CD4-positive, alpha-beta T cell treated with Interleukin-15 for 1 hour (primary cell): ENCODE measurements around the gene KIAA1958.

Experiments
- DNase-seq: peaks from one replicate; pipeline ENCODE4 v3.0.0-alpha.2; 2020

KIAA1958 gene

GRCh38 chr9:112533660-112534059, 47.0 kb downstream of the KIAA1958 start:
- DNase-seq, result no peak

DNA sequence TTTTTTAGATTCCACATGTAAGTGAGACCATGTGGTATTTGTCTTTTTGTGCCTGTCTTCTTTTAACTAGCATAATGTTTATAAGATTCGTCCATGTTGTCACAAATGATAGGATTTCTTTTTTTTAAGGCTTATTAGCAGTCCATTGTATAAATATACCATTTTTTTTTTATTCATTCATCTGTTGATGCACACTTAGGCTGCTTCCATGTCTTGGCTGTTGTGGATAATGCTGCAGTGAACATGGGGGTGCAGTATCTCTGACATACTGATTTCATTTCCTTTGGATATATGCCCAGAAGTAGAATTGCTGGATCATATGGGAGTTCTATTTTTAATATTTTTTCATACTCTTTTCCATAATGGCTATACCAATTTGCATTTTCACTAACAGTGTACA, 48.7 kb downstream of the KIAA1958 start:
- DNase-seq, result no peak

GRCh38 chr9:112535811-112536210, 49.2 kb downstream of the KIAA1958 start:
- no peak for DNase-seq

- DNase-seq, result no peak
Measured at GRCh38 chr9:112537561-112537960, 50.9 kb downstream of the KIAA1958 start.

GRCh38 chr9:112540800-112541199, 54.2 kb downstream of the KIAA1958 start:
- DNase-seq, result no peak

GRCh38 chr9:112541685-112542084, 55.1 kb downstream of the KIAA1958 start:
- no peak for DNase-seq

DNA sequence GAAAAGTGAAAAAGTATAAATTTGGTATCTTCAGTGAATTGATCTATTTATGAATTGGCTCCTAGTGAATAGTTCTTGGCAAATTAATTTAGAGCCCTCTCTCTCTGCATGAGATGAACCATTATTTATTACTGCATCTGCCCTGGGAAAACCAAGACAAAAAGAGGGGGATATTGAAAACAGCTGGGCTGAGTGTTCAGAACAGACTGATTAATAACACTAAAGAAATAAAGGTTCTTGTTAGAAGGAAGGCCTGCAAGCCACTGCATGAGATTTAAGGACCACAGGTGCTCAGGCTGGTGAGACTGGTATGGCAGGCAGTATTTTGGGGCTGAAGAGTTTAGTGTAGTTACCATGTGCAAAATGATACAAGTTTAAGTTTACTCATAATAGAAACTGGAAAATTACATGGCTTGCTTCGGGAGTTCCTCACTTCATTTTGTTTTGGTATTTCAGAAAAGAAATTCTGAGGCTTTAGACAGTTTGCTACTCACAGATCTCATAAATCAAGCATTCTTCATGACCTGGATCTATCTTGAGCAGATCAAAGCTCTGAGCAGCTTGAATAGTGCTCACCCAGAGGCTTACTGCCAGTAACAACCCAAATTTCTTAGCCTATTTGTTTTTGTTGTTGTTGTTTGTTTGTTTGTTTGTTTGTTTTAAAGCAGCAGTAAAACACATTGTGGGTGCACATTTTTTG, 56.1 kb downstream of the KIAA1958 start:
- no peak for DNase-seq

DNA sequence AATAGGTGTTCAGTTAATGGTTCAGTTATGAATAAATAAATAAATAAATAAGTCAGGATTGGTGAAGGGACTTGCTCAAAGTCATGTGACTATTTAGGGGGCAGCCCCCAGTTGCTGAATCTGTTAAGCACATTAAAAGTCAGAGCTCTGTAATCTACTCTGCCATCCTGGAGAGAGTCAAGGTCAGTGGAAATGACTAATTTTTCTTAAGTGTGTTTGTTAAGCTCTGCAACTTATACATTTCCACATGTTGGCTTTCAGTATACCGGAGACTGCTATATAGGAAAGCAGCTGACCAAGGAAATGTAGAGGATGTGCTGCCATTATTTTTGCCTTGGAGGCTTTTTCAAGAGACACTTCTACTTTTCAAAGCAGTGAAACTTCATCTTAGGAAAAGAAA, 57.9 kb downstream of the KIAA1958 start:
- no peak for DNase-seq

- DNase-seq, result no peak
Measured at GRCh38 chr9:112545237-112545636, 58.6 kb downstream of the KIAA1958 start.

DNA sequence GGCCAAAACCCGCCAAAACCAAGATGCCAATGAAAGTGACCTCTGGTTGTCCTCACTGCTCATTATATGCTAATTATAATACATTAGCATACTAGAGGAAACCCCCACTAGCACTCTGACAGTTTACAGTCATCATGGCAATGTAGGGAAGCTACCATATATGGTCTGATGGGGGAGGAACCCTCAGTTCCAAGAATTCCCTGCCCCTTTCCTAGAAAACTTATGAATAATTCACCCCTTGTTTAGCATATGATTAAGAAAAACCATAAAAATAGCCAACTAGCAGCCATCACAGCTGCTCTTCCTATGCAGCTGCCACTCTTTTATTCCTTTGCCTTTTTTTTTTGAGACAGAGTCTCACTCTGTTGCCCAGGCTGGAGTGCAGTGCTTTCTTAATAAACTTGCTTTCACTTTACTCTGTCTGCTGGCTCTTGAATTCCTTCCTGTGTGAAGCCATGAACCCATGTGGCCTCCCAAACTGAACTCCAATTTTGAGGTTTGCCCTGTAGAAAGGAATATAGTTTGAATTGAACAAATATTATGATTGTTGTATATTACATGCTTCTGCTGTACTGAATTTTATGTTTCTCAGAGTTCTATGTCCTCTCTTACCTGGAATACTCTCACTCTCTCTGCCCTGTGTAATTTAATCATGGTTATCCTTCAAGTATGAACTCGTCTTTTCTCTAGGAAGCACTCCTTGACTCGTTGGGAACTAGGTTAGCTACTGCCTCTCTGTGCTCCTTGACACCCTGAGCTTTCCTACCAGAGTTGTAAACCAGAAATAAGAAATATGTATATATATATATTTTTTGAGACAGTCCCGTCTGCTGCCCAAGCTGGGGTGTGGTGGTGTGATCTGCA, 59.8 kb downstream of the KIAA1958 start:
- no peak for DNase-seq

DNA sequence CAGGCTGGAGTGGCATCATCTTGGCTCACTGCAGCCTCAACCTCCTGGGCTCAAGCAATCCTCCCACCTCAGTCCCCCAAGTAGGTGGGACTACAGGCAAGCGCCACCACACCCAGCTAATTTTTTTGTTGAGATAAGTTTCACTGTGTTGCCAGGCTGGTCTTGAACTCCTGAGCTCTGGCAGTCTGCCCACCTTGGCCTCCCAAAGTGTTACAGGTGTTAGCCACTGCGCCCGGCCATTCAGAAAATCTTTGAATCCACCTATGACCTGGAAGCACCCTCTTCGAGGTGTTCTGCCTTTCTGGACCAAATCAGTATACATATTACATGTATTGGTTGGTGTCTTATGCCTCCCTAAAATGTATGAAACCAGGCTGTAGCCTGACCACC, 61.4 kb downstream of the KIAA1958 start:
- DNase-seq, result no peak

GRCh38 chr9:112548836-112549595, 62.4 kb downstream of the KIAA1958 start:
- no peak for DNase-seq

DNA sequence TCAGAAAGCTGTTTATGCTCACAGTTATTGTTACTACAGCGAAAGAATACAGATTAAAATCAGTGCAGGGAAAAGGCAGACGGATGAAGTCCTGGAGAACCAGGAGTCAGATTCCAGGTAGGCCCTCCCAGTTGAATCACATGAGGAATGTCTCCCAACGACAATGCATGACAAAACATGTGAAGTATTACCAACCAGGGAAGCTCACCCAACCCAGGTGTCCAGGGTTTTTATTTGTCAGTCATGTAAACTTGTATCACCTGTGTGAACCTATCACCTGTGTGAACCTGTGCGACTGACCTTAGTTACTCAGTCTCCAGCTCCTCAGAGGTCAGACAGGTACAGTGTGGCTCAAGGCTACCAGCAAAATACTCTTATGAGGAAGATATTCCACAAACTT, 63.9 kb downstream of the KIAA1958 start:
- DNase-seq, result no peak

- DNase-seq, result no peak
Measured at GRCh38 chr9:112551641-112552040, 65.0 kb downstream of the KIAA1958 start.

DNA sequence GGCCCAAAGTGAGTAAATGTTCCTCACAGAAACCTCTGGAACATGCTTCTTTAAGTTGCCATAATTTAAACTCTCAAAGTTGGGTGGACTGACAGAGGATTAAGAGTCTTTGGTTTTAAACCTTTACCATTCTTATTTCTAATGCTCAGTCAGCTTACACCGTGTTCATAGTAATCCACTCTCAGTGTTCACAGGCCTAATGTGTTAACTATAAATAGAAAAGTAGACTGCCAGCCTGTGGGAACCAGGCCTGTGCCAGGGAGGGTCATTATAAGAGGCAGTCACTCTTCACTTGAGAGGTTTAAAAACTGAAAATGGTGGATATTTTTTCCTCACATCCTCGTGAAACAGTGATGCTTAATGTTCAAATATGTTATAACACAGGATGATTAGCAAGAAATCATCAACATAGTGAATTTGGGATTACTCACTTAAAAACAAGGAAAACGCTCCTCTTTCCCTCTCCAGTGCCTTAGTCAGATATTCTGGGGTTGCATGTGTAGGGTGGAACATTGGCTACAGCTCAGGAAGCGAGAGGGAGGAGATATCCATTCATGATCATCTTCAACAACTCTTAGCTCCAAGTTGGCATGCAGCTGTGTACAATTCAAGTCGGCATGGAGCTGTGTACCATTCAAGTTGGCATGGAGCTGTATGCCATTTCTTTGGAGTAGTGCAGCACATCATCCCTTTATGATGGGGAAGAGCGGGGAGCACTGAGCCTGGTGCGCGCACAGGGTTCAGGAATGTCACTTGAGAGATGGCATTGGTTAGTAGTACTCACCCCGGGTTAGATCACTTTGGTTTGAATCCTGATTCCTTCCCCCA, 65.8 kb downstream of the KIAA1958 start:
- DNase-seq, result no peak

DNA sequence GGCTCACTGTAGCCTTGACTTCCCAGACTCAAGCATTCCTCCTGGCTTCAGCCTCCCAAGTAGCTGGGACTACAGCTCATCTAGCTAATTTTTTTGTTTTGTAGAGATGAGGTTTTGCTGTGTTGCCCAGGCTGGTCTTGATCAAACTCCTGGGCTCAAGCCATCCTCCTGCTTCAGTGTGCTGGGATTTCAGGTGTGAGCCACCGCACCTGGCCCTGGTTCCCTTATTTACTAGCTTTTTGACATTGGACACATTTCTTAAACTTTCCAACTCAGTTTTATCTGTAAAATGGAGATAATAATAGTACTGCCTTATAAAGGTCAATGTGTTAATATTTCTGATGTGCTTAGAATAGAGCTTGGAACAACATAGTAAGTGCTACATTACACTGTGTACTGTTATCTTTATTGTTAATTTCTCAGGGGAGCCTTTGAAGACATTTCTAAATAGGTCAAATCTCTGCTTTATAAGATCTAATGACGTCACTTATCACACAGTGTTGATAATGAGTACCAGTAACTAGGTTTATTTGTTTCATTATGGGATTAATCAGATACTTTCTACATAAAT, 66.7 kb downstream of the KIAA1958 start:
- no peak for DNase-seq

GRCh38 chr9:112554516-112554915, 67.9 kb downstream of the KIAA1958 start:
- no peak for DNase-seq

DNA sequence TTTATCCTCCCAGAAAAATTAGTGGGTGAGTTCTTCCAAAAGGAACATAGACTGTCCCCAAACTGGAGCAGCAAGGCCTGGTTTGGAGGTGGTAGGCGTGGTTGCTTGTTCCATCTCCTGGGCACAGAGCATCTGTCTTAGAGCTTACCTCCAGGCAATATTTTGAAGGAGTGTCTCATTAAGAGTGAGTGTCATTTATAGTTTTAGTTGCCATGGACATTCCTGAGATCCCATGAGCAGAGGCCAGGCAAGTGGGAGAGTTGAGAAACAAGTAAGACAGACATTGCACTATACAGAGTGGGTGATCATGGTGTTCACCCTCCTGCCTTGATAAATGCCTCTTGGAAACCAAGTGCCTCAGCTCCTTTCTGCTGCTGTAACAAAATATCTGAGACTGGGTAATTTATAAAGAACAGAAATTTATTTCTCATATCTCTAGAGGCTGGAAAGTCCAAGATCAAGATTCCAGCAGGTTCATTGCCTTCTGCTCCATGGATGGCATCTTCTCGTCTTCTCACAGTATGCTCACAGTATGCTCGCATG, 68.5 kb downstream of the KIAA1958 start:
- DNase-seq, result no peak

- no peak for DNase-seq
Measured at GRCh38 chr9:112555844-112556482, 69.3 kb downstream of the KIAA1958 start.

DNA sequence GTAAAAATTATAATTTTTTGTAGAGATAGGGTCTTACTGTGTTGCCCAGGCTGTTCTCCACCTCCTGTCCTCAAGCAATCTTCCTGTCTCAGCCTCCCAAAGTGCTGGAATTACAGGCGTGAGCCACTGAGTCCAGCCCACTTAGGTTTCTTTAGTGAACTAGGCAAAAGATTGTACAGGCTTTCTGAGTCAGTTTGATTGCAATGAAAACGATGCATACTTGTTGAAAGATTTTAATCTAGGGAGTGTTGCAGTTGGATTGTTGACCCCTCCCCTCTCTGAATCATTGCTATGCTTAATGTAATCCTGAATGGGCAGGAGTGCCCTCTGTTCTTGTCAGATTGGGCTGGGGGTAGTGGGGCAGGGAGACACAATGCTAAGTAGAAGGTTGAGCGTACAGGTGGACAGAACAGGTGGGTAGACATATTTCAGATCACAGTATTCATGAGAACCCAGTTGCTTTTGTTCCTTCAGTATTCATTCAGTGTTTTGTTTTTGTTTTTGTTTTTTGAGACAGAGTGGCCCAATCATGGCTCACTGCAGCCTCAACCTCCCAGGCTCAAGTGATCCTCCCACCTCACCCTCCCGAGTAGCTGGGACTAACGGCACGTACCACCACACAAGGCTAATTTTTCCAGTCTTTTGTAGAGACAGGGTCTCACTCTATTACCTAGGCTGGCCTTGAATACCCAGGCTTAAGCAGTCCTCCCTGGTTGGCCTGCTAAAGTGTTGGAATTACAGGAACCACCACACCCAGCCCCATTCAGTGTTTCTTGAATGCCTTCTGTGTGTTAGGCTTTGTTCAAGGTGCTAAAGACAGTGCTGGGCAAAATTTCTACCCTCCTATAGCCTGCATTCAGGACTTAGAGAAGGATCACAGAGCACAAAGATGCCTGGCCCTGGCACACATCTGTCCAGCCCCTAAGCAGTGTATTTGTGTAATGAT, 70.1 kb downstream of the KIAA1958 start:
- DNase-seq, result no peak
